ENCODE data around the gene CLDN11. TPM values are rescaled to one million over a fixed set of nuclear protein-coding genes. Genes with fewer than 3 reads are reported as not detected.

CLDN11 gene
- total and polyA plus RNA-seq, 7 experiments from 2014 or later, result not detected

- H3K4me3 ChIP-seq (ENCODE audit: low read length), result no peak overlapping the region
- no peaks in the 10 kb centered on the region for H3K36me3 ChIP-seq (ENCODE audit: control insufficient read depth in 2 of 3, insufficient read depth in 3 of 3, low read length in 3 of 3)
- DNase-seq, result no peak
- intact Hi-C loops (cut with micrococcal nuclease), result no loop called here
- Mint-ChIP-seq H3K4me3 (no peak overlapping the region), H3K27me3 (peaks cover 0 to 17% (median 14%) of the 10 kb centered on the region in 5 donors), H3K27ac (no peak overlapping the region), H3K36me3 (no peaks in the 10 kb centered on the region), H3K4me1 (no peaks in the 10 kb centered on the region), H3K9me3 (peaks cover 0 to 1% (median 0%) of the 10 kb centered on the region in 11 donors)
- ChIA-PET POLR2A (no interaction called here), CTCF (no interaction called here)
- H3K9me3 ChIP-seq (ENCODE audit: control insufficient read depth in 2 of 3, low read length in 3 of 3), result no peaks in the 10 kb centered on the region
- H3K27ac ChIP-seq (ENCODE audit: low read depth, low read length), result no peak overlapping the region
- no peaks in the 10 kb centered on the region for H3K4me1 ChIP-seq (ENCODE audit: control insufficient read depth in 2 of 2, insufficient read depth in 2 of 2, low read length in 2 of 2)
- no peak for ATAC-seq
- H3K27me3 ChIP-seq (ENCODE audit: control insufficient read depth in 2 of 2, insufficient read depth in 2 of 2, low read length in 2 of 2), result no peaks in the 10 kb centered on the region
Observed at GRCh38 chr3:170442947-170443346, 24.3 kb downstream of the CLDN11 start.

GRCh38 chr3:170443457-170443856 is 24.8 kb downstream of the CLDN11 start:
- Mint-ChIP-seq H3K27me3 (peaks cover 0 to 17% (median 14%) of the 10 kb centered on the region in 5 donors), H3K4me3 (no peak overlapping the region), H3K9me3 (peaks cover 0 to 1% (median 0%) of the 10 kb centered on the region in 11 donors), H3K27ac (no peak overlapping the region), H3K4me1 (no peaks in the 10 kb centered on the region), H3K36me3 (no peaks in the 10 kb centered on the region)
- intact Hi-C loops (cut with micrococcal nuclease), result no loop called here
- DNase-seq (no peak), ATAC-seq (no peak)
- CTCF ChIA-PET, result no interaction called here
- no peaks in the 10 kb centered on the region for H3K27me3 ChIP-seq (ENCODE audit: control insufficient read depth in 2 of 2, insufficient read depth in 2 of 2, low read length in 2 of 2)
- no peaks in the 10 kb centered on the region for H3K36me3 ChIP-seq (ENCODE audit: control insufficient read depth in 2 of 3, insufficient read depth in 3 of 3, low read length in 3 of 3)
- no peak overlapping the region for H3K27ac ChIP-seq (ENCODE audit: low read depth, low read length)
- no peak overlapping the region for H3K4me3 ChIP-seq (ENCODE audit: low read length)
- no peaks in the 10 kb centered on the region for H3K4me1 ChIP-seq (ENCODE audit: control insufficient read depth in 2 of 2, insufficient read depth in 2 of 2, low read length in 2 of 2)
- POLR2A ChIA-PET, result no interaction called here
- H3K9me3 ChIP-seq (ENCODE audit: control insufficient read depth in 2 of 3, low read length in 3 of 3), result no peaks in the 10 kb centered on the region

GRCh38 chr3:170448584-170448983 is 29.9 kb downstream of the CLDN11 start:
- H3K27me3 Mint-ChIP-seq, result peaks cover 0 to 4% (median 0%) of the 10 kb centered on the region in 5 donors
- H3K4me3 ChIP-seq (ENCODE audit: low read length), result no peak overlapping the region
- CTCF ChIA-PET, result no interaction called here
- H3K36me3 Mint-ChIP-seq, result no peaks in the 10 kb centered on the region
- intact Hi-C loops (cut with micrococcal nuclease), result no loop called here
- no peak overlapping the region for H3K4me3 Mint-ChIP-seq
- DNase-seq (no peak), ATAC-seq (no peak)
- H3K4me1 ChIP-seq (ENCODE audit: control insufficient read depth in 2 of 2, insufficient read depth in 2 of 2, low read length in 2 of 2), result no peaks in the 10 kb centered on the region
- H3K9me3 Mint-ChIP-seq, result no peaks in the 10 kb centered on the region
- no peaks in the 10 kb centered on the region for H3K36me3 ChIP-seq (ENCODE audit: control insufficient read depth in 2 of 3, insufficient read depth in 3 of 3, low read length in 3 of 3)
- H3K27ac Mint-ChIP-seq, result no peak overlapping the region
- no peaks in the 10 kb centered on the region for H3K9me3 ChIP-seq (ENCODE audit: control insufficient read depth in 2 of 3, low read length in 3 of 3)
- H3K27ac ChIP-seq (ENCODE audit: low read depth, low read length), result no peak overlapping the region
- H3K27me3 ChIP-seq (ENCODE audit: control insufficient read depth in 2 of 2, insufficient read depth in 2 of 2, low read length in 2 of 2), result no peaks in the 10 kb centered on the region
- H3K4me1 Mint-ChIP-seq, result no peaks in the 10 kb centered on the region
- POLR2A ChIA-PET, result no interaction called here

- Mint-ChIP-seq H3K4me1 (peaks cover 0 to 1% (median 0%) of the 10 kb centered on the region in 7 donors), H3K9me3 (no peaks in the 10 kb centered on the region), H3K4me3 (no peak overlapping the region), H3K27me3 (peaks cover 0 to 4% (median 0%) of the 10 kb centered on the region in 5 donors), H3K27ac (no peak overlapping the region), H3K36me3 (no peaks in the 10 kb centered on the region)
- Histone ChIP-seq H3K4me3 (ENCODE audit: low read length) (no peak overlapping the region), H3K27ac (ENCODE audit: low read depth, low read length) (no peak overlapping the region), H3K4me1 (ENCODE audit: control insufficient read depth in 2 of 2, insufficient read depth in 2 of 2, low read length in 2 of 2) (no peaks in the 10 kb centered on the region), H3K27me3 (ENCODE audit: control insufficient read depth in 2 of 2, insufficient read depth in 2 of 2, low read length in 2 of 2) (no peaks in the 10 kb centered on the region), H3K36me3 (ENCODE audit: control insufficient read depth in 2 of 3, insufficient read depth in 3 of 3, low read length in 3 of 3) (no peaks in the 10 kb centered on the region), H3K9me3 (ENCODE audit: control insufficient read depth in 2 of 3, low read length in 3 of 3) (no peaks in the 10 kb centered on the region)
- ATAC-seq (no peak), DNase-seq (no peak)
- intact Hi-C loops (cut with micrococcal nuclease), result no loop called here
- POLR2A ChIA-PET, result no interaction called here
- CTCF ChIA-PET, result no interaction called here
Observed at GRCh38 chr3:170450039-170450438, 31.4 kb downstream of the CLDN11 start.

GRCh38 chr3:170454509-170454908 is 35.8 kb downstream of the CLDN11 start:
- Mint-ChIP-seq H3K27ac (no peak overlapping the region), H3K4me3 (no peak overlapping the region), H3K36me3 (no peaks in the 10 kb centered on the region), H3K27me3 (peaks cover 0 to 15% (median 9%) of the 10 kb centered on the region in 5 donors), H3K4me1 (peaks cover 0 to 1% (median 0%) of the 10 kb centered on the region in 7 donors), H3K9me3 (peaks cover 0 to 2% (median 0%) of the 10 kb centered on the region in 11 donors)
- no peak overlapping the region for H3K27ac ChIP-seq (ENCODE audit: low read depth, low read length)
- ChIA-PET POLR2A (no interaction called here), CTCF (no interaction called here)
- H3K27me3 ChIP-seq (ENCODE audit: control insufficient read depth in 2 of 2, insufficient read depth in 2 of 2, low read length in 2 of 2), result no peaks in the 10 kb centered on the region
- H3K4me3 ChIP-seq (ENCODE audit: low read length), result no peak overlapping the region
- intact Hi-C loops (cut with micrococcal nuclease), result no loop called here
- no peaks in the 10 kb centered on the region for H3K36me3 ChIP-seq (ENCODE audit: control insufficient read depth in 2 of 3, insufficient read depth in 3 of 3, low read length in 3 of 3)
- no peaks in the 10 kb centered on the region for H3K9me3 ChIP-seq (ENCODE audit: control insufficient read depth in 2 of 3, low read length in 3 of 3)
- no peaks in the 10 kb centered on the region for H3K4me1 ChIP-seq (ENCODE audit: control insufficient read depth in 2 of 2, insufficient read depth in 2 of 2, low read length in 2 of 2)
- DNase-seq, result no peak
- ATAC-seq, result no peak

GRCh38 chr3:170458285-170458684 is 39.6 kb downstream of the CLDN11 start:
- no peak overlapping the region for H3K27ac Mint-ChIP-seq
- peaks cover 7 to 25% (median 19%) of the 10 kb centered on the region in 5 donors for H3K27me3 Mint-ChIP-seq
- intact Hi-C loops (cut with micrococcal nuclease), result no loop called here
- H3K36me3 Mint-ChIP-seq, result no peaks in the 10 kb centered on the region
- ATAC-seq, result no peak
- H3K4me1 ChIP-seq (ENCODE audit: control insufficient read depth in 2 of 2, insufficient read depth in 2 of 2, low read length in 2 of 2), result no peaks in the 10 kb centered on the region
- H3K4me3 ChIP-seq (ENCODE audit: low read length), result no peak overlapping the region
- H3K36me3 ChIP-seq (ENCODE audit: control insufficient read depth in 2 of 3, insufficient read depth in 3 of 3, low read length in 3 of 3), result no peaks in the 10 kb centered on the region
- POLR2A ChIA-PET, result no interaction called here
- no peak overlapping the region for H3K4me3 Mint-ChIP-seq
- no peak for DNase-seq
- peaks cover 0 to 2% (median 0%) of the 10 kb centered on the region in 11 donors for H3K9me3 Mint-ChIP-seq
- no peaks in the 10 kb centered on the region for H3K27me3 ChIP-seq (ENCODE audit: control insufficient read depth in 2 of 2, insufficient read depth in 2 of 2, low read length in 2 of 2)
- CTCF ChIA-PET, result no interaction called here
- no peaks in the 10 kb centered on the region for H3K9me3 ChIP-seq (ENCODE audit: control insufficient read depth in 2 of 3, low read length in 3 of 3)
- peaks cover 0 to 1% (median 0%) of the 10 kb centered on the region in 7 donors for H3K4me1 Mint-ChIP-seq
- H3K27ac ChIP-seq (ENCODE audit: low read depth, low read length), result no peak overlapping the region

GRCh38 chr3:170463011-170463410 is 44.3 kb downstream of the CLDN11 start:
- no peak for ATAC-seq
- POLR2A ChIA-PET, result no interaction called here

More at GRCh38 chr3:170463011-170463410, 44.3 kb downstream of the CLDN11 start:
- H3K4me3 ChIP-seq (ENCODE audit: low read length), result no peak overlapping the region
- Mint-ChIP-seq H3K4me1 (no peaks in the 10 kb centered on the region), H3K4me3 (no peak overlapping the region), H3K9me3 (no peaks in the 10 kb centered on the region), H3K27ac (no peak overlapping the region), H3K27me3 (peaks cover 7 to 30% (median 25%) of the 10 kb centered on the region in 5 donors), H3K36me3 (no peaks in the 10 kb centered on the region)
- no peaks in the 10 kb centered on the region for H3K4me1 ChIP-seq (ENCODE audit: control insufficient read depth in 2 of 2, insufficient read depth in 2 of 2, low read length in 2 of 2)
- no peaks in the 10 kb centered on the region for H3K27me3 ChIP-seq (ENCODE audit: control insufficient read depth in 2 of 2, insufficient read depth in 2 of 2, low read length in 2 of 2)
- H3K27ac ChIP-seq (ENCODE audit: low read depth, low read length), result no peak overlapping the region
- intact Hi-C loops (cut with micrococcal nuclease), result no loop called here
- H3K9me3 ChIP-seq (ENCODE audit: control insufficient read depth in 2 of 3, low read length in 3 of 3), result no peaks in the 10 kb centered on the region
- no peak for DNase-seq
- CTCF ChIA-PET, result no interaction called here
- H3K36me3 ChIP-seq (ENCODE audit: control insufficient read depth in 2 of 3, insufficient read depth in 3 of 3, low read length in 3 of 3), result no peaks in the 10 kb centered on the region

Data from naive thymus-derived CD4-positive, alpha-beta T cell (primary cell).